ENCODE measurements around the gene DEGS2. TPM values are rescaled to one million over a fixed set of nuclear protein-coding genes. Genes with fewer than 3 reads are reported as not detected.

Gene DEGS2
- total RNA-seq, result 2.1 TPM

GRCh38 chr14:100159094-100159864, at the start of gene DEGS2:
TSS of gene DEGS2 (minus strand) at chr14:100159645. CDS start at chr14:100159587, 58 bp downstream.

Other genes starting within 250 kb of the DEGS2 start
- 102 TPM for gene EVL, start 94.2 kb downstream of the DEGS2 start, total RNA-seq
- gene YY1, start 79.5 kb upstream of the DEGS2 start, total RNA-seq, result 77.4 TPM
- 81.7 TPM for gene SLC25A29, start 146.8 kb upstream of the DEGS2 start, total RNA-seq
- 0.22 TPM for gene SLC25A47, start 163.7 kb upstream of the DEGS2 start, total RNA-seq
- 13.7 TPM for gene WDR25, start 216.8 kb upstream of the DEGS2 start, total RNA-seq